H9 (cell line): Measurements from ENCODE around the gene PIK3C2B. TPM values are rescaled to one million over a fixed set of nuclear protein-coding genes. Genes with fewer than 3 reads are reported as not detected.

Experiments used
- DNase-seq: peaks from one replicate; pipeline ENCODE4 v3.0.0-alpha.2; 2017
- H2AFZ ChIP-seq: one replicate; pipeline ENCODE4 v1.6.1; 2013; ENCODE audit warnings: mild to moderate bottlenecking, low read length, control low read depth, moderate library complexity
- H2AK5ac ChIP-seq: 2 replicates; pipeline ENCODE4 v1.6.1; 2013; ENCODE audit warnings: low read length, control low read depth, mixed read lengths; ENCODE audit not compliant: insufficient read length
- H2BK120ac ChIP-seq: one replicate; pipeline ENCODE4 v1.6.1; 2013; ENCODE audit warnings: low read depth, mild to moderate bottlenecking, low read length, control low read depth, inconsistent platforms; ENCODE audit not compliant: poor library complexity, severe bottlenecking
- H2BK12ac ChIP-seq: 2 replicates; pipeline ENCODE4 v1.6.1; 2013; ENCODE audit warnings: low read length, control low read depth, mixed read lengths, low read depth; ENCODE audit not compliant: insufficient read length
- H2BK15ac ChIP-seq: 2 replicates; pipeline ENCODE4 v1.6.1; 2013; ENCODE audit warnings: low read depth, low read length, control low read depth
- H2BK20ac ChIP-seq: one replicate; pipeline ENCODE4 v1.6.1; 2013; ENCODE audit warnings: low read depth, mild to moderate bottlenecking, low read length, control low read depth, inconsistent platforms; ENCODE audit not compliant: poor library complexity, severe bottlenecking
- H2BK5ac ChIP-seq: 2 replicates; pipeline ENCODE4 v1.6.1; 2013; ENCODE audit warnings: low read length, control low read depth, mixed read lengths; ENCODE audit not compliant: insufficient read length
- H3K14ac ChIP-seq: 2 replicates; pipeline ENCODE4 v1.6.1; 2013; ENCODE audit warnings: low read length, control low read depth; ENCODE audit not compliant: insufficient read depth
- H3K18ac ChIP-seq: 2 replicates; pipeline ENCODE4 v1.6.1; 2013; ENCODE audit warnings: low read depth, mild to moderate bottlenecking, mixed read lengths, low read length, control low read depth; ENCODE audit not compliant: insufficient read length
- H3K23ac ChIP-seq: 2 replicates; pipeline ENCODE4 v1.6.1; 2013; ENCODE audit warnings: low read length, control low read depth, mixed read lengths, low read depth; ENCODE audit not compliant: insufficient read length
- H3K23me2 ChIP-seq: 2 replicates; pipeline ENCODE4 v1.6.1; 2013; ENCODE audit warnings: low read depth, mild to moderate bottlenecking, mixed read lengths, low read length, control low read depth; ENCODE audit not compliant: insufficient read length, poor library complexity, severe bottlenecking
- H3K27ac ChIP-seq: 2 replicates; pipeline ENCODE4 v1.5.1; 2013; ENCODE audit warnings: low read length, control low read depth, mixed read lengths, low read depth; ENCODE audit not compliant: insufficient read length
- H3K27me3 ChIP-seq: 2 replicates; pipeline ENCODE4 v1.6.1; 2013; ENCODE audit warnings: low read length, control low read depth, inconsistent platforms; ENCODE audit not compliant: insufficient read depth
- H3K4ac ChIP-seq: 2 replicates; pipeline ENCODE4 v1.6.1; 2013; ENCODE audit warnings: low read depth, mild to moderate bottlenecking, control low read depth, inconsistent platforms, low read length, moderate library complexity
- H3K4me1 ChIP-seq: 2 replicates; pipeline ENCODE4 v1.6.1; 2013; ENCODE audit warnings: low read length, control low read depth, inconsistent platforms; ENCODE audit not compliant: insufficient read depth
- H3K4me2 ChIP-seq: 2 replicates; pipeline ENCODE4 v1.6.1; 2013; ENCODE audit warnings: low read length, control low read depth, mixed read lengths; ENCODE audit not compliant: insufficient read length, insufficient read depth
- H3K56ac ChIP-seq: 2 replicates; pipeline ENCODE4 v1.6.1; 2013; ENCODE audit warnings: low read depth, mild to moderate bottlenecking, mixed read lengths, low read length, control low read depth; ENCODE audit not compliant: insufficient read length
- H3K79me1 ChIP-seq: 2 replicates; pipeline ENCODE4 v1.6.1; 2013; ENCODE audit warnings: low read depth, mild to moderate bottlenecking, moderate library complexity, low read length, control low read depth, inconsistent platforms; ENCODE audit not compliant: insufficient read depth, poor library complexity, severe bottlenecking
- H3K79me2 ChIP-seq: 2 replicates; pipeline ENCODE4 v1.6.1; 2013; ENCODE audit warnings: low read length, control low read depth, inconsistent platforms; ENCODE audit not compliant: insufficient read depth
- H3K9ac ChIP-seq: 2 replicates; pipeline ENCODE4 v1.6.1; 2013; ENCODE audit warnings: low read length, control low read depth, mixed read lengths; ENCODE audit not compliant: insufficient read length; ENCODE audit errors: extremely low read depth
- H3K9me3 ChIP-seq: one replicate; pipeline ENCODE4 v1.6.1; 2013; ENCODE audit warnings: low read depth, low read length, inconsistent platforms; ENCODE audit not compliant: control insufficient read depth
- H3T11ph ChIP-seq: one replicate; pipeline ENCODE4 v1.6.1; 2013; ENCODE audit warnings: mild to moderate bottlenecking, low read length, control low read depth, inconsistent platforms
- H4K20me1 ChIP-seq: one replicate; pipeline ENCODE4 v1.6.1; 2013; ENCODE audit not compliant: control insufficient read depth, insufficient read length, insufficient read depth
- H4K5ac ChIP-seq: 2 replicates; pipeline ENCODE4 v1.6.1; 2013; ENCODE audit warnings: low read depth, mild to moderate bottlenecking, mixed read lengths, low read length, control low read depth; ENCODE audit not compliant: insufficient read length
- H4K8ac ChIP-seq: replicated peaks from 2 replicates; pipeline ENCODE4 v1.6.1; 2013; ENCODE audit warnings: low read length, control low read depth, mixed read lengths, low read depth; ENCODE audit not compliant: insufficient read length
- H4K91ac ChIP-seq: 2 replicates; pipeline ENCODE4 v1.6.1; 2013; ENCODE audit warnings: low read depth, mild to moderate bottlenecking, moderate library complexity, mixed read lengths, low read length, control low read depth; ENCODE audit not compliant: insufficient read length
- H3K27ac Mint-ChIP-seq, 3 experiments: 2 replicates in 2 of 3; 3 replicates in 1 of 3; pipeline ENCODE4 v1.8.0; 2020 to 2021; ENCODE audit warnings: mixed read lengths in 3 of 3, mild to moderate bottlenecking in 1 of 3, moderate library complexity in 1 of 3
- H3K27me3 Mint-ChIP-seq: 2 replicates; pipeline ENCODE4 v1.8.0; 2021; ENCODE audit warnings: low read depth, mild to moderate bottlenecking, moderate library complexity, mixed read lengths
- H3K36me3 Mint-ChIP-seq, 3 experiments: 2 replicates in 2 of 3; 3 replicates in 1 of 3; pipeline ENCODE4 v1.8.0; 2020 to 2021; ENCODE audit warnings: low read depth in 3 of 3, mixed read lengths in 3 of 3; ENCODE audit not compliant: insufficient read depth in 1 of 3
- H3K4me1 Mint-ChIP-seq, 2 experiments: 2 replicates each; pipeline ENCODE4 v1.8.0; 2020; ENCODE audit warnings: mixed read lengths in 2 of 2
- H3K4me3 Mint-ChIP-seq, 2 experiments: 2 replicates in 1 of 2; 3 replicates in 1 of 2; pipeline ENCODE4 v1.8.0; 2020 to 2021; ENCODE audit warnings: mild to moderate bottlenecking in 2 of 2, mixed read lengths in 2 of 2, moderate library complexity in 1 of 2
- H3K9me3 Mint-ChIP-seq, 2 experiments: 2 replicates in 1 of 2; 3 replicates in 1 of 2; pipeline ENCODE4 v1.8.0; 2020; ENCODE audit warnings: mild to moderate bottlenecking in 2 of 2, mixed read lengths in 2 of 2, moderate library complexity in 1 of 2
- CTCF ChIP-seq: fragments of 200-600 bp; sonication (generic); conservative IDR thresholded peaks from 3 replicates; pipeline ENCODE4 v1.8.0; 2021; ENCODE audit warnings: antibody characterized with exemption, mild to moderate bottlenecking
- WGBS: extraction: QIAGEN DNeasy Blood & Tissue Kit; methylation state at CpG from one replicate; pipeline ENCODE4 v1.1.7; 2013; ENCODE audit warnings: missing lambda C conversion rate, low lambda C conversion rate, mixed read lengths; ENCODE audit not compliant: insufficient read length; ENCODE audit errors: extremely low coverage; 5-methylcytosine and 5-hydroxymethylcytosine counted together
- long read RNA-seq: library from polyadenylated mRNA; unstranded; transcript quantifications from one replicate; pipeline ENCODE4 v2.0.0, GENCODE V29; 2020
- total RNA-seq: library from RNA; stranded (reverse); gene quantifications from 2 replicates; pipeline ENCODE4 v1.2.1, GENCODE V29; 2021

PIK3C2B gene
- total RNA-seq: 13.1 and 13.2 TPM in 2 replicates
- long read RNA-seq, partial matches to known transcripts: 0 of 5 reads
- long read RNA-seq, other reads (novel, unspliced or antisense): 5 of 5 reads

GRCh38 chr1:204494281-204495077 is at the start of gene PIK3C2B:
Gene PIK3C2B (minus strand): TSS chr1:204494805. CDS start chr1:204469802, 25,003 bp downstream.
- Histone ChIP-seq H3K56ac (no peak within 1 kb of the TSS), H3K23me2 (peaks cover 16% of the 10 kb centered on the region), H3T11ph (no peak within 1 kb of the TSS), H3K14ac (peak within 1 kb of the TSS; percentile 85), H2BK20ac (no peak within 1 kb of the TSS), H2AFZ (peak within 1 kb of the TSS; percentile 26), H2BK12ac (no peak within 1 kb of the TSS), H3K79me2 (no peaks in the 10 kb centered on the region), H4K91ac (no peak within 1 kb of the TSS), H3K4me2 (peak within 1 kb of the TSS; percentile 78), H3K4me1 (peaks cover 12% of the 10 kb centered on the region; the same call in 1 of the 2 replicates), H4K20me1 (no peaks in the 10 kb centered on the region), H3K23ac (no peak within 1 kb of the TSS), H3K18ac (peak within 1 kb of the TSS; percentile 59), H3K27ac (no peak within 1 kb of the TSS), H4K5ac (no peak within 1 kb of the TSS), H3K4ac (no peak within 1 kb of the TSS), H2AK5ac (no peak within 1 kb of the TSS), H3K27me3 (no peaks in the 10 kb centered on the region), H2BK120ac (no peak within 1 kb of the TSS), H4K8ac (no peak within 1 kb of the TSS), H2BK5ac (no peak within 1 kb of the TSS), H2BK15ac (no peak within 1 kb of the TSS), H3K9me3 (no peaks in the 10 kb centered on the region), H3K9ac (peak within 1 kb of the TSS; percentile 76), H3K79me1 (no peaks in the 10 kb centered on the region)
- H3K36me3 Mint-ChIP-seq: no peaks in the 10 kb centered on the region
- peaks cover 28 to 32% of the 10 kb centered on the region in 2 experiments for H3K4me1 Mint-ChIP-seq
- peak within 1 kb of the TSS; percentile 74 to 88 for H3K4me3 Mint-ChIP-seq
- no peaks in the 10 kb centered on the region for H3K9me3 Mint-ChIP-seq
- peak; percentile 62 for TF ChIP-seq CTCF
- DNase-seq: peak; percentile 82
- peak within 1 kb of the TSS; percentile 37 to 67 (median 62); a peak in 4 of 7 replicates for H3K27ac Mint-ChIP-seq
- H3K27me3 Mint-ChIP-seq: peaks cover 24% of the 10 kb centered on the region
- WGBS: no CpG with 5 or more reads among the region's 69 CpGs
